ENCODE results near the gene TTC3.
"Not testable (repeated sequence)": the region's sequence is repeated elsewhere in the genome, so short reads cannot be mapped to it uniquely, and the experiment has no call there.

Gene TTC3

GRCh38 chr21:37199057-37199924, 126.2 kb downstream of the TTC3 start:
- DNase-seq (ENCODE audit: low read depth), result no peak

DNA sequence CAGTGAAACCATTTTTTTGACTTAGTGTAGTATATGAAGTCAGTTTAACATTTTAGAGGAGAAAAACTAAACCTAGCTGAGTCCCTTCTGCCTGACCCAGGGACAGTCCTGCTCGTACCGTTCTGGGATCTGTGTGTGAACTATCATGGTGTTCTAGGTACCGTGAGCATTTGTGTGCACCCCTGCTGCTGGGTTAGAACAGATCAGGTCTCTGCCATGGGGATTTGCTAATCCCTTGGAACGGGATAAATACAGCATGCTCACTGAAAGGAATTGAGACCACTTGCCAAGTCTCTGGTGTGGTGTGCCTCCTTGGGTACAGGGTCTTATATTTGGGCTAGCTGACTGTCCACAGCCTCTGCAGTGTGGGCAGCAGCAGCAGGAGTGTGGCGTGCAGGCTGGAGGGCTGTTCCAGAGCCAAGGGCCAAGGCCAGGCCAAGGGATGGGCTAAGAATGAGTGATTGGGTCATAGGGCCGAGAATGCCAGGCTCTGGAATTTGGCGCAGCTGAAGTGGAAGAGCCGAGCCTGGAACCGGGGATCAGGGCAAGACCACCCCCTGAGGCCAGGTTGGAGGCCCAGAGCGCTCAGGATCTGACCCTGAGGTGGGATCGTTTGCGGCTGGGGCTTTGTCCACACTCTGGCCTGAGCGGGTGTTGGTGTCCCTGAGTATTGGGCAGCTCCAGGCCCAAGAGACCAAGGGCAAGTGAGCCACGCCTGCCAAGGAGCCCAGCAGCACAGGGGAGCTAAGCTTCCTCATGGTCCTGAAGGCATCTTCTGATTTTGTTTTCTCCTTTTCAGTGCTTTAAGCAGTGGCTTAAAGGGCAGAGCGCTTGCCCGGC, 127.8 kb downstream of the TTC3 start:
- no peak for DNase-seq (ENCODE audit: low read depth)

- no peak for DNase-seq (ENCODE audit: low read depth)
Measured at GRCh38 chr21:37202221-37203110, 129.4 kb downstream of the TTC3 start.

- no peak for DNase-seq (ENCODE audit: low read depth)
Measured at GRCh38 chr21:37204580-37204979, 131.5 kb downstream of the TTC3 start.

DNA sequence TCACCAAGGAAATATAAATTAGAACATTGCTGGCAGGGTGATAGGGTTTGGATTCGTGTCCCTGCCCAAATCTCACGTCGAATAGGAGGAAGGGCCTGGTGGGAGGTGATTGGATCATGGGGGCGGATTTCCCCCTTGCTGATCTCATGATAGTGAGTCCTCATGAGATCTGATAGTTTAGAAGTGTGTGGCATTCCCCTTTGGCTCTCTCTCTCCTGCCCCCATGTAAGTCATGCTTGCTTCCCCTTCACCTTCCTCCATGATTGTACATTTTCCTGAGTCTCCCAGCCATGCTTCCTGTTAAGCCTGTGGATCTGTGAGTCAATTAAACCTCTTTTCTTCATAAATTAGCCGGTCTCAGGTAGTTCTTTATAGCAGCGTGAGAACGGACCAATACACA, 133.4 kb downstream of the TTC3 start:
- no peak for DNase-seq (ENCODE audit: low read depth)

- no peak for DNase-seq (ENCODE audit: low read depth)
Measured at GRCh38 chr21:37207441-37208009, 134.5 kb downstream of the TTC3 start.

- no peak for DNase-seq (ENCODE audit: low read depth)
Measured at GRCh38 chr21:37208056-37208721, 135.1 kb downstream of the TTC3 start.

GRCh38 chr21:37208741-37209225, 135.7 kb downstream of the TTC3 start:
- no peak for DNase-seq (ENCODE audit: low read depth)

- no peak for DNase-seq (ENCODE audit: low read depth)
Measured at GRCh38 chr21:37210130-37210529, 137.1 kb downstream of the TTC3 start.

GRCh38 chr21:37210799-37211198, 137.7 kb downstream of the TTC3 start:
- DNase-seq (ENCODE audit: low read depth), result no peak

DNA sequence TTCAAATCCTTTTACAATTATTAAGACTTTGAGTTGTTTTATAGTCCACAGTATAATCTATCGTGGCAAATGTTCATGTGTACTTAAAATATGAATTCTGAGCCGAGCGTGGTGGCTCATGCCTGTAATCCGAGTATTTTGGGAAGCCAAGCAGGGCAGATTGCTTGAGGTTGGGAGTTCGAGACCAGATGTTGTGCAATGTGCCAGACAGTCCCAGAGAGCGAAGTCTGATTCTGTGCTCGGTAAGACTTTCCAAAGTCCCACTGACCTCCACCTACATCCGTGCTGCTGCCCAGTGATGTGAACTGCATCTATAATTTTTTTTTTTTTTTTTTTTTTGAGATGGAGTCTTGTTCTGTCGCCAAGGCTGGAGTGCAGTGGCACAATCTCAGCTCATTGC, 141.9 kb downstream of the TTC3 start:
- no peak for DNase-seq (ENCODE audit: low read depth)

DNA sequence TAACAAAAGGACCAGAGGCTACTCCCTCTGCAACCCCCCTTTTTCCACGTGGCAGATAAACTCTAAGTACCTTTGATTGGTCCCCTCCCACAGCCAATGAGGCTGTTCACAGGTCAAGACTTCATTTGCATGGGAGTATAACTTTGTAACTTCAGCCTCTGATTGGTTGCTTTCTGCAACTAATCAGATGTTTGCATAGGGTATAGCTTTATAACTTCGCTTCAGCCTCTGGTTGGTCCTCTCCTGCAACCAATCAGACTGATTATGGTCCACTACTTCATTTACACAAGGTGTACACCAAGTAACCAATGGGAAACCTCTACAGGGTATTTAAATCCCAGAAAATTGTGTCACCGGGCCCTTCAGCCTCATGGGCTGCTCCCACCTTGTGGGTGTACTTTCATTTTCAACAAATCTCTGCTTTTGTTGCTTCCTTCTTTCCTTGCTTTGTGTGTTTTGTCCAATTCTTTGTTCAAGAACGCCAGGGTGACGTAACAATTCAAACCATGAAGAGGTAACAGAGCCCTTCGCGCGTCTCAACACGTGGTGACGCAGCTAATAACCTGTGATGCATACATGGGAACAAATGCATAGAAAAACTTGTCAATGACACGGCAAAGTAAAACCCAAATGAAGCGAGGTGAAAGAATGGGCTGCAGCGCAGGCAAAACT, 146.8 kb downstream of the TTC3 start:
- DNase-seq (ENCODE audit: low read depth), result no peak

DNA sequence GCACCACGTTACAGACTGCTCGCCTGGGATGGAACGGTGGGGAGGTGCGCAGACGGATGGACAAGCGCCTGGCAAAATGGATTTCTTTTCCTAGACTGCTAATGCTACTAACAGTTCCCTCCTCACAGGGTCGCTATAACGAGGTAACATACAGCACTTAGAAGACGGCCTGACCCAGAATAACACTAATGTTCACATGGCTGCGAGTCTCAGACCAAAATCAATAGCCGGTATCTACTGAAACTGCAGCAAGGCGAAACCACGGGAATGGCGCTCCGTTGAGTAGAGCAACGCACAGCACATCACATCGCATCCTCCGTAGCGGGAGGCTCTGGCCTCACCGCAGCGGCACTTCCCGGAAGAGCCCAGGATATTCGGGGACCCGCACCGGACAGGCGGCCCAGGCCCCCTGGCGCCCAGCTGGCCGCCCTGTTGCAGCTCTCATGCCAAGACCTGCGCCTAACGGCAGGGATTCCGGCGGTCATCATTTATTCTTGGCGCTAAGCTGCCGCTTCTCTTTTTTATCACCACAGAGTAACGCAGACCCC, 147.5 kb downstream of the TTC3 start:
- peak; percentile 25 for DNase-seq (ENCODE audit: low read depth)

- DNase-seq (ENCODE audit: low read depth), result peak; percentile 83
Measured at GRCh38 chr21:37220981-37221664, 148.1 kb downstream of the TTC3 start.

GRCh38 chr21:37222248-37222647, 149.2 kb downstream of the TTC3 start:
- not testable (repeated sequence) for DNase-seq (ENCODE audit: low read depth)

GRCh38 chr21:37223804-37224345, 150.8 kb downstream of the TTC3 start:
- no peak for DNase-seq (ENCODE audit: low read depth)

DNA sequence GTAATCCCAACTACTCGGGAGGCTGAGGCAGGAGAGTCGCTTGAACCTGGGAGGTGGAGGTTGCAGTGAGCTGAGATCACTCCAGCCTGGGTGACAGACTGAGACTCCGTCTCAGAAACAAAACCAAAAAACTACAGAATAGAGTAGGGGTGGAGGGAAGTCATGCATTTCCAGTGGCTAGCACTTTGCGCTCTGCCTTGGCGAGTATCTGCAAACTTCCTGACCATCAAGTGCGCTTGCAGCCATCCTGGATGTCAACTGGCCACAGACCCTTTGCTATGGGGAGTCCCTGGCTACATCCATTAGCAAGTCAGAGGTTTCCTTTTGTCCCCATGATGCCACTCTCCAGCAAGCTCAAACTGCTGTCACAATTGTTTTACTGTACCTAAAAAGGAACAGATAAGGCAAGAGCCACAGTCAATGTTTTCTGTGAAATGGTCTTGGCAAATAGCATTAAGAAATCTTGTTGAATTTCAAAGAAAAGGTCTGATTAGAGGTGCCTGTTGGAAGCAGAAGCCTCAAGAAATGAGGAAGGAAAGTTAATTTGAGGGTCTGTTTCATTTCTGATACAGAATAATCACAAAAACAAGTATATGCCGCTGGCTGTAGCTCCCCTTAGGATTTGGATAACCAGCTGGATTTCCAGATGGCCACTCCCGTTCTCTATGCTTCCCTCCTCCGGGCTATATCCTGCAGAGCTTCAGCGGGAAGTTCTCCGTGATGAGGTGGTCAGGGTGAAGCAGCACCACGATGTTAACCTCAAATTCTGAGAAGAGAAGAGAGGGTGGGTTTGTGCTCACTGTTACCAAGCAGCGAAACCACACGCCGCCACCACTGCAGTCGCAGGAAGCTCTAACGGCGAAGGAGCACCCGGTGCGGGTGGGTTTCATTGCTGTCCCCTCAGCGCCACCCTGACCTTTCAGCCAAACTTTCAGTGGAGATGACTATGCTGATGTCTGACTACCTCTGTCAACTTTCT, 152.1 kb downstream of the TTC3 start:
- no peak for DNase-seq (ENCODE audit: low read depth)

Data from stromal cell of bone marrow (primary cell).